Mammary epithelial cell (primary cell): ENCODE measurements around the gene GLOD5.

Experiments
- EZH2 ChIP-seq: IDR thresholded peaks from 2 replicates; pipeline ENCODE4 v1.6.1; 2012; ENCODE audit warnings: low read length, inconsistent platforms, borderline replicate concordance
- TF ChIP-seq, protein P1 (sequence below), 2 donors: IDR thresholded peaks in 1 of 2; conservative IDR thresholded peaks in 1 of 2; 2 replicates each; pipeline ENCODE4 v1.5.1; 2011 to 2012; ENCODE audit warnings: inconsistent platforms in 2 of 2, low read length in 2 of 2, mild to moderate bottlenecking in 2 of 2, control low read depth in 1 of 2, low read depth in 1 of 2; ENCODE audit not compliant: insufficient read depth in 1 of 2; ENCODE audit errors: extremely low read depth in 1 of 2

DNA sequence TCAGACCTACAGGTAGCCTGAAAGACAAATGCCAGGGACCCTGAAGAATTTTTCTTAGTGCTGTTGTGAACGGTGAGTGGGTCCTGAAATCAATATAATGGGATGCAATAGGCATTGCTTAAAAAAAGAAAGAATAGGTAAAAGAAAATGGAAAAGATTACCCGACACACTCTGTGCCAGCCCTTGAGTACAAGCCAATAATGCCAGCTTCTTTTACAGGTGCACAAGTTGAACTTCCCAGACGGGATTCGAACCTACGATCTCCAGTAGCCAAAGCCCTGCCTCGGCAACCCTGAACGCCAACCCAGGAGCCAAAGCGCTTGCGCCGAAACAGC, 24.7 kb upstream of the GLOD5 start:
- no peak for TF ChIP-seq EZH2
- TF ChIP-seq, protein P1, sequence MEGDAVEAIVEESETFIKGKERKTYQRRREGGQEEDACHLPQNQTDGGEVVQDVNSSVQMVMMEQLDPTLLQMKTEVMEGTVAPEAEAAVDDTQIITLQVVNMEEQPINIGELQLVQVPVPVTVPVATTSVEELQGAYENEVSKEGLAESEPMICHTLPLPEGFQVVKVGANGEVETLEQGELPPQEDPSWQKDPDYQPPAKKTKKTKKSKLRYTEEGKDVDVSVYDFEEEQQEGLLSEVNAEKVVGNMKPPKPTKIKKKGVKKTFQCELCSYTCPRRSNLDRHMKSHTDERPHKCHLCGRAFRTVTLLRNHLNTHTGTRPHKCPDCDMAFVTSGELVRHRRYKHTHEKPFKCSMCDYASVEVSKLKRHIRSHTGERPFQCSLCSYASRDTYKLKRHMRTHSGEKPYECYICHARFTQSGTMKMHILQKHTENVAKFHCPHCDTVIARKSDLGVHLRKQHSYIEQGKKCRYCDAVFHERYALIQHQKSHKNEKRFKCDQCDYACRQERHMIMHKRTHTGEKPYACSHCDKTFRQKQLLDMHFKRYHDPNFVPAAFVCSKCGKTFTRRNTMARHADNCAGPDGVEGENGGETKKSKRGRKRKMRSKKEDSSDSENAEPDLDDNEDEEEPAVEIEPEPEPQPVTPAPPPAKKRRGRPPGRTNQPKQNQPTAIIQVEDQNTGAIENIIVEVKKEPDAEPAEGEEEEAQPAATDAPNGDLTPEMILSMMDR (conservative IDR thresholded peaks at IDR 0.05 in 1 of 2, IDR thresholded peaks at IDR 0.05 in 1 of 2; ENCODE audit: extremely low read depth in 1 of 2, insufficient read depth in 1 of 2, low read depth in 1 of 2, low read length in 2 of 2), result no peak
